GM12878 (cell line): ENCODE results near the gene SH2D3A. TPM values are rescaled to one million over a fixed set of nuclear protein-coding genes. Genes with fewer than 3 reads are reported as not detected.

ENCODE experiments used
- ATAC-seq: fragments of 200-7000 bp; cut with Tn5 transposase; 3 replicates; pipeline ENCODE4 v1.9.1; 2020; ENCODE audit warnings: mild to moderate bottlenecking, moderate library complexity
- BruUV-seq: library from RNA; stranded (reverse); fragments of 400-500 nt; replicated peaks from 2 replicates; lab custom pipeline; 2021; lab: Mats Ljungman, UMichigan
- CTCF ChIA-PET: fragments of 300-600 bp; sonication (Branson Sonifier 250); formaldehyde crosslinking; extraction: SDS; loops from one replicate; lab custom pipeline; 2021; ENCODE audit warnings: inconsistent platforms; lab: Yijun Ruan, JAX
- POLR2A ChIA-PET: fragments of 350-600 bp; formaldehyde crosslinking; extraction: SDS; loops from one replicate; lab custom pipeline; 2021; ENCODE audit warnings: inconsistent platforms; lab: Charles Lee
- RAD21 ChIA-PET: fragments of 300-600 bp; sonication (Branson Sonifier 250); formaldehyde crosslinking; loops from one replicate; lab custom pipeline; 2023; ENCODE audit warnings: antibody characterized with exemption; ENCODE audit not compliant: unreplicated experiment; lab: Charles Lee
- SMC1A ChIA-PET: fragments of 300-600 bp; sonication (Branson Sonifier 250); formaldehyde crosslinking; loops from one replicate; lab custom pipeline; 2023; ENCODE audit not compliant: unreplicated experiment, uncharacterized antibody; lab: Charles Lee
- DNase-seq: peaks from one replicate; pipeline ENCODE4 v3.0.0-alpha.2; 2011; ENCODE audit warnings: low read depth, low spot score
- FAIRE-seq: peaks from 3 replicates; lab custom pipeline; 2011; peaks lifted over from hg19 to GRCh38; lab: Jason Lieb, UNC
- H2AFZ ChIP-seq: 2 replicates; pipeline ENCODE4 v1.6.0; 2011; ENCODE audit warnings: low read depth, low read length, control low read depth; ENCODE audit not compliant: control insufficient read depth
- H3K27ac ChIP-seq: 2 replicates; pipeline ENCODE4 v1.5.1; 2011; ENCODE audit warnings: control low read depth; ENCODE audit not compliant: control insufficient read depth, insufficient read depth
- H3K27me3 ChIP-seq, 2 experiments: replicated peaks in 1 of 2; 2 replicates each; pipeline versions ENCODE4 v1.6.0 to v1.6.1; 2011; ENCODE audit warnings: low read length in 1 of 2; ENCODE audit not compliant: control insufficient read depth in 2 of 2, insufficient read depth in 2 of 2
- H3K36me3 ChIP-seq, 2 experiments: 2 replicates each; pipeline ENCODE4 v1.5.1; 2011; ENCODE audit warnings: low read length in 1 of 2; ENCODE audit not compliant: control insufficient read depth in 2 of 2, insufficient read depth in 2 of 2
- H3K4me1 ChIP-seq: 2 replicates; pipeline ENCODE4 v1.6.1; 2011; ENCODE audit warnings: mild to moderate bottlenecking, low read length, moderate library complexity, mixed read lengths; ENCODE audit not compliant: control insufficient read depth, insufficient read depth
- H3K4me2 ChIP-seq: 2 replicates; pipeline ENCODE4 v1.6.0; 2011; ENCODE audit warnings: control low read depth; ENCODE audit not compliant: control insufficient read depth, insufficient read depth
- H3K4me3 ChIP-seq: fragments of 200-600 bp; sonication (generic); 2 replicates; pipeline ENCODE4 v1.5.1; 2016
- H3K79me2 ChIP-seq: 2 replicates; pipeline ENCODE4 v1.6.0; 2011; ENCODE audit warnings: low read length; ENCODE audit not compliant: control insufficient read depth, insufficient read depth
- H3K9ac ChIP-seq: 2 replicates; pipeline ENCODE4 v1.8.0; 2011; ENCODE audit warnings: low read length, control low read depth, mixed read lengths; ENCODE audit not compliant: control insufficient read depth, insufficient read depth
- H3K9me3 ChIP-seq: replicated peaks from 3 replicates; pipeline ENCODE4 v1.5.1; 2011; ENCODE audit warnings: mild to moderate bottlenecking, low read length; ENCODE audit not compliant: control insufficient read depth, insufficient read depth
- H4K20me1 ChIP-seq: 2 replicates; pipeline ENCODE4 v1.6.0; 2011; ENCODE audit not compliant: control insufficient read depth, insufficient read depth
- CREB1 ChIP-seq: IDR thresholded peaks from 2 replicates; pipeline ENCODE4 v1.6.1; 2012; ENCODE audit warnings: low read depth, mild to moderate bottlenecking, inconsistent platforms
- EGR1 ChIP-seq, 2 experiments: IDR thresholded peaks; 1 replicate in 1 of 2; 2 replicates in 1 of 2; pipeline ENCODE4 v1.6.1; 2011 to 2012; ENCODE audit warnings: low read depth in 2 of 2, low read length in 2 of 2, borderline replicate concordance in 1 of 2, mild to moderate bottlenecking in 1 of 2, moderate library complexity in 1 of 2
- JUND ChIP-seq: IDR thresholded peaks from 2 replicates; pipeline ENCODE4 v1.6.1; 2012; ENCODE audit warnings: low read depth, mild to moderate bottlenecking, low read length, improper control_type of control experiment, moderate library complexity
- MTA2 ChIP-seq: fragments of 450-650 bp; IDR thresholded peaks from 2 replicates; pipeline ENCODE4 v1.6.1; 2016; ENCODE audit warnings: low read depth, mild to moderate bottlenecking, moderate library complexity
- NFXL1 ChIP-seq: fragments of 450-650 bp; IDR thresholded peaks from 2 replicates; pipeline ENCODE4 v1.6.1; 2017; ENCODE audit warnings: antibody characterized with exemption, mild to moderate bottlenecking, borderline replicate concordance
- NFYB ChIP-seq: IDR thresholded peaks from 2 replicates; pipeline ENCODE4 v1.6.1; 2011; ENCODE audit warnings: low read depth, mild to moderate bottlenecking, low read length, improper control_type of control experiment, moderate library complexity; ENCODE audit not compliant: insufficient read depth
- POLR2A ChIP-seq: IDR thresholded peaks from 2 replicates; pipeline ENCODE4 v1.6.1; 2011; ENCODE audit warnings: low read depth, mild to moderate bottlenecking, low read length
- SP1 ChIP-seq: IDR thresholded peaks from one replicate; pipeline ENCODE4 v1.6.1; 2011; ENCODE audit warnings: low read depth, low read length
- SUPT20H ChIP-seq: IDR thresholded peaks from 2 replicates; pipeline ENCODE4 v1.6.1; 2011; ENCODE audit warnings: low read depth, mild to moderate bottlenecking, low read length, moderate library complexity, borderline replicate concordance; ENCODE audit not compliant: control insufficient read depth
- YY1 ChIP-seq: IDR thresholded peaks from 2 replicates; pipeline ENCODE4 v1.6.1; 2011; ENCODE audit warnings: low read depth, mild to moderate bottlenecking, low read length
- WGBS: methylation state at CpG from one replicate; pipeline ENCODE4 v1.1.6; 2016; ENCODE audit warnings: low lambda C conversion rate; ENCODE audit not compliant: insufficient replicate concordance, insufficient coverage; ENCODE audit errors: missing lambda C conversion rate; 5-methylcytosine and 5-hydroxymethylcytosine counted together
- in situ Hi-C: fragments of 300-500 bp; cut with MboI; formaldehyde crosslinking; loops from 9 replicates; pipeline ENCODE4 v1.14.3; 2018; ENCODE audit warnings: mixed read lengths
- intact Hi-C: fragments of 100-400 bp; cut with micrococcal nuclease; formaldehyde crosslinking; loops from one replicate; pipeline ENCODE4 v1.14.2; 2022; ENCODE audit not compliant: unreplicated experiment
- polyA plus RNA-seq, 11 experiments: library from polyadenylated mRNA; depleted of rRNA in 4 of 11; unstranded in 6 of 11; stranded (reverse) in 5 of 11; fragments of >200 nt; fragmentation: Nextera tagmentation in 4 of 11; fragmentation: Illumina TruSeq in 1 of 11; extraction: Ambion mirVana in 4 of 11; extraction: Trizol in 1 of 11; gene quantifications; 1 replicate in 1 of 11; 2 replicates in 10 of 11; pipeline versions ENCODE4 v1.2.1 to v1.2.3, GENCODE V29; 2011 to 2016; ENCODE audit warnings: inconsistent platforms in 2 of 11, missing spikeins in 2 of 11, low read depth in 1 of 11
- total RNA-seq, 4 experiments: library from RNA; depleted of rRNA in 3 of 4; stranded (reverse); fragments of >200 nt in 3 of 4; fragmentation: Illumina TruSeq in 1 of 4; extraction: Trizol in 1 of 4; gene quantifications; 2 replicates each; pipeline versions ENCODE4 v1.2.1 to v1.2.3, GENCODE V29; 2013 to 2021
- TF ChIP-seq, protein P1 (sequence below): fragments of 450-650 bp; IDR thresholded peaks from 2 replicates; pipeline ENCODE4 v1.6.1; 2017; ENCODE audit warnings: mild to moderate bottlenecking, moderate library complexity
- TF ChIP-seq, protein P2 (sequence below): fragments of 450-650 bp; IDR thresholded peaks from 2 replicates; pipeline ENCODE4 v1.6.1; 2016; ENCODE audit warnings: mild to moderate bottlenecking
- TF ChIP-seq, protein P3 (sequence below): fragments of 450-650 bp; conservative IDR thresholded peaks from 2 replicates; pipeline ENCODE4 v1.6.1; 2017; ENCODE audit warnings: mild to moderate bottlenecking, moderate library complexity

Gene SH2D3A
- total and polyA plus RNA-seq, 10 of the 15 experiments (the other 5 are each of a cell fraction or from before 2014, with no cell fraction given): 0.77 to 24.4 (median 9.5) TPM

DNA sequence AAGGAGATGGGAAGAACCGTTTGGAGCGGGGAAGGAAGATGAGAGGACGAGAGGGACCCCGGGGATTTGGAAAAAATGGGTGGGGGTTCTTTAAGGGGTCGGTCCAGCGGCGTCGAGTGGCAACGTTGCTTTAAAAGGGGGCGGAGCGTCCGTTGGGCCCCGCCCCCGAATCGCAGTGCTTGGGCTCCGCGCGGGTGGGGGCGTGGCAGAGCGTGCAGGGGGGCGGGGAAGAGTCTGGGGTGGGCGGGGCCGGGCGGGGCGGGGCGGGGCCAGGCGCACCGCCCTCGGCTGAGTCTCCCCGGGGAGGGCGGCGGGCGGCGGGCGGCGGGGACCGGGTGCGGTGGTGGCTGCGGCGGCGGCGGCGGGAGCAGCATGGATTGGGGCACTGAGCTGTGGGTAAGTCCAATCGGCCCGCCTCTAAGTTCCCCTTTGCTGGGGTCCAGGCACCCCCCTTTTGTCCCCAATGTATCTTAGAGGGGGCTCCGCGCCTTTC, 27.8 kb downstream of the SH2D3A start, which contains the start of gene TRIP10:
Gene TRIP10, plus strand, starts transcription at position 291 of the 493 bp plus-strand sequence. Its CDS starts 82 bp downstream, at position 373.
- FAIRE-seq: peak; percentile 7
- POLR2A ChIA-PET: interaction anchor here (0.6 to 4.0 kb wide), 4 partner anchors 28 to 70 kb away, joined by 3 to 19 read pairs (median 10); partner anchors contain the start of genes SH2D3A and TNFSF14

More for the DNA sequence above, 27.8 kb downstream of the SH2D3A start, which contains the start of gene TRIP10:
- H3K4me3 ChIP-seq: peak within 1 kb of the TSS; percentile 100
- intact Hi-C loops: loop anchor here (2.0 kb wide), 1 partner anchor 27 kb away; the partner anchor contains the start of gene SH2D3A
- no peak for TF ChIP-seq SUPT20H
- TF ChIP-seq, protein P1, sequence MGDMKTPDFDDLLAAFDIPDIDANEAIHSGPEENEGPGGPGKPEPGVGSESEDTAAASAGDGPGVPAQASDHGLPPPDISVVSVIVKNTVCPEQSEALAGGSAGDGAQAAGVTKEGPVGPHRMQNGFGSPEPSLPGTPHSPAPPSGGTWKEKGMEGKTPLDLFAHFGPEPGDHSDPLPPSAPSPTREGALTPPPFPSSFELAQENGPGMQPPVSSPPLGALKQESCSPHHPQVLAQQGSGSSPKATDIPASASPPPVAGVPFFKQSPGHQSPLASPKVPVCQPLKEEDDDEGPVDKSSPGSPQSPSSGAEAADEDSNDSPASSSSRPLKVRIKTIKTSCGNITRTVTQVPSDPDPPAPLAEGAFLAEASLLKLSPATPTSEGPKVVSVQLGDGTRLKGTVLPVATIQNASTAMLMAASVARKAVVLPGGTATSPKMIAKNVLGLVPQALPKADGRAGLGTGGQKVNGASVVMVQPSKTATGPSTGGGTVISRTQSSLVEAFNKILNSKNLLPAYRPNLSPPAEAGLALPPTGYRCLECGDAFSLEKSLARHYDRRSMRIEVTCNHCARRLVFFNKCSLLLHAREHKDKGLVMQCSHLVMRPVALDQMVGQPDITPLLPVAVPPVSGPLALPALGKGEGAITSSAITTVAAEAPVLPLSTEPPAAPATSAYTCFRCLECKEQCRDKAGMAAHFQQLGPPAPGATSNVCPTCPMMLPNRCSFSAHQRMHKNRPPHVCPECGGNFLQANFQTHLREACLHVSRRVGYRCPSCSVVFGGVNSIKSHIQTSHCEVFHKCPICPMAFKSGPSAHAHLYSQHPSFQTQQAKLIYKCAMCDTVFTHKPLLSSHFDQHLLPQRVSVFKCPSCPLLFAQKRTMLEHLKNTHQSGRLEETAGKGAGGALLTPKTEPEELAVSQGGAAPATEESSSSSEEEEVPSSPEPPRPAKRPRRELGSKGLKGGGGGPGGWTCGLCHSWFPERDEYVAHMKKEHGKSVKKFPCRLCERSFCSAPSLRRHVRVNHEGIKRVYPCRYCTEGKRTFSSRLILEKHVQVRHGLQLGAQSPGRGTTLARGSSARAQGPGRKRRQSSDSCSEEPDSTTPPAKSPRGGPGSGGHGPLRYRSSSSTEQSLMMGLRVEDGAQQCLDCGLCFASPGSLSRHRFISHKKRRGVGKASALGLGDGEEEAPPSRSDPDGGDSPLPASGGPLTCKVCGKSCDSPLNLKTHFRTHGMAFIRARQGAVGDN: no peak
- no peak for TF ChIP-seq MTA2
- peak; percentile 43 for TF ChIP-seq SP1
- no peak for TF ChIP-seq NFYB
- TF ChIP-seq POLR2A: peak; percentile 43; the same call in 1 of the 2 replicates
- no peak for TF ChIP-seq NFXL1
- TF ChIP-seq, protein P2, sequence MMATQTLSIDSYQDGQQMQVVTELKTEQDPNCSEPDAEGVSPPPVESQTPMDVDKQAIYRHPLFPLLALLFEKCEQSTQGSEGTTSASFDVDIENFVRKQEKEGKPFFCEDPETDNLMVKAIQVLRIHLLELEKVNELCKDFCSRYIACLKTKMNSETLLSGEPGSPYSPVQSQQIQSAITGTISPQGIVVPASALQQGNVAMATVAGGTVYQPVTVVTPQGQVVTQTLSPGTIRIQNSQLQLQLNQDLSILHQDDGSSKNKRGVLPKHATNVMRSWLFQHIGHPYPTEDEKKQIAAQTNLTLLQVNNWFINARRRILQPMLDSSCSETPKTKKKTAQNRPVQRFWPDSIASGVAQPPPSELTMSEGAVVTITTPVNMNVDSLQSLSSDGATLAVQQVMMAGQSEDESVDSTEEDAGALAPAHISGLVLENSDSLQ: peak; percentile 18; the same call in 1 of the 2 replicates
- TF ChIP-seq, protein P3, sequence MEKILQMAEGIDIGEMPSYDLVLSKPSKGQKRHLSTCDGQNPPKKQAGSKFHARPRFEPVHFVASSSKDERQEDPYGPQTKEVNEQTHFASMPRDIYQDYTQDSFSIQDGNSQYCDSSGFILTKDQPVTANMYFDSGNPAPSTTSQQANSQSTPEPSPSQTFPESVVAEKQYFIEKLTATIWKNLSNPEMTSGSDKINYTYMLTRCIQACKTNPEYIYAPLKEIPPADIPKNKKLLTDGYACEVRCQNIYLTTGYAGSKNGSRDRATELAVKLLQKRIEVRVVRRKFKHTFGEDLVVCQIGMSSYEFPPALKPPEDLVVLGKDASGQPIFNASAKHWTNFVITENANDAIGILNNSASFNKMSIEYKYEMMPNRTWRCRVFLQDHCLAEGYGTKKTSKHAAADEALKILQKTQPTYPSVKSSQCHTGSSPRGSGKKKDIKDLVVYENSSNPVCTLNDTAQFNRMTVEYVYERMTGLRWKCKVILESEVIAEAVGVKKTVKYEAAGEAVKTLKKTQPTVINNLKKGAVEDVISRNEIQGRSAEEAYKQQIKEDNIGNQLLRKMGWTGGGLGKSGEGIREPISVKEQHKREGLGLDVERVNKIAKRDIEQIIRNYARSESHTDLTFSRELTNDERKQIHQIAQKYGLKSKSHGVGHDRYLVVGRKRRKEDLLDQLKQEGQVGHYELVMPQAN: no peak; the same call in 1 of the 2 replicates
- TF ChIP-seq CREB1: 0 out of 2 replicates have a peak, but pooled peaks have one; percentile 45
- TF ChIP-seq JUND: 0 out of 2 replicates have a peak, but pooled peaks have one; percentile 2
- TF ChIP-seq YY1: 0 out of 2 replicates have a peak, but pooled peaks have one; percentile 9
- peak in 1 of 2 experiments; percentile 43; a peak in 1 of 3 replicates for TF ChIP-seq EGR1 (IDR thresholded peaks at IDR 0.05; ENCODE audit: borderline replicate concordance in 1 of 2, low read depth in 2 of 2, low read length in 2 of 2)
- RAD21 ChIA-PET: interaction anchor here (1.1 to 5.1 kb wide), 6 partner anchors 14 to 223 kb away, joined by 5 to 76 read pairs (median 25); no protein-coding TSS in a partner anchor
- 1% methylated on average over 23 of the region's 47 CpGs for WGBS
- no peaks in the 10 kb centered on the region for H3K9me3 ChIP-seq
- in situ Hi-C loops: loop anchor here (5.0 kb wide), 2 partner anchors 123 to 222 kb away; no protein-coding TSS in a partner anchor
- peak within 1 kb of the TSS; percentile 90 for H3K9ac ChIP-seq
- H3K79me2 ChIP-seq: peaks cover 44% of the 10 kb centered on the region
- no TSS peak for BruUV-seq
- ATAC-seq (peak; percentile 3), DNase-seq (no peak)
- CTCF ChIA-PET: interaction anchor here (1.4 to 5.5 kb wide), 9 partner anchors 14 to 221 kb away, joined by 3 to 104 read pairs (median 7); partner anchors contain the start of gene SH2D3A
- peaks cover 30% of the 10 kb centered on the region for H3K4me1 ChIP-seq
- peaks cover 6% of the 10 kb centered on the region in 2 experiments; a peak in 3 of 4 replicates for H3K36me3 ChIP-seq
- peak within 1 kb of the TSS; percentile 90 for H2AFZ ChIP-seq
- H3K4me2 ChIP-seq: peak within 1 kb of the TSS; percentile 100
- H3K27me3 ChIP-seq: no peaks in the 10 kb centered on the region
- no peaks in the 10 kb centered on the region for H4K20me1 ChIP-seq
- peak within 1 kb of the TSS; percentile 92 for H3K27ac ChIP-seq
- SMC1A ChIA-PET: interaction anchor here (1.1 to 4.0 kb wide), 7 partner anchors 17 to 221 kb away, joined by 4 to 55 read pairs (median 14); partner anchors contain the start of gene VAV1
